HEK293T (cell line): ENCODE results near the gene CLSTN1.

Source experiments
- BHLHE40 ChIP-seq: fragments of 450-650 bp; IDR thresholded peaks from 2 replicates; pipeline ENCODE4 v1.6.1; 2016; ENCODE audit warnings: mild to moderate bottlenecking, moderate library complexity, borderline replicate concordance
- CTBP1 ChIP-seq: fragments of 450-650 bp; IDR thresholded peaks from 2 replicates; pipeline ENCODE4 v1.6.1; 2016; ENCODE audit warnings: borderline replicate concordance
- ELF4 ChIP-seq: fragments of 450-650 bp; IDR thresholded peaks from 2 replicates; pipeline ENCODE4 v1.6.1; 2017; ENCODE audit warnings: antibody characterized with exemption
- FOXA1 ChIP-seq: fragments of 450-650 bp; IDR thresholded peaks from 2 replicates; pipeline ENCODE4 v1.6.1; 2016; ENCODE audit warnings: mild to moderate bottlenecking
- FOXK2 ChIP-seq: fragments of 450-650 bp; IDR thresholded peaks from 2 replicates; pipeline ENCODE4 v1.6.1; 2016; ENCODE audit warnings: mild to moderate bottlenecking
- HDGF ChIP-seq: fragments of 450-650 bp; IDR thresholded peaks from 2 replicates; pipeline ENCODE4 v1.6.1; 2017; ENCODE audit warnings: antibody characterized with exemption, borderline replicate concordance
- LEF1 ChIP-seq: fragments of 450-650 bp; IDR thresholded peaks from 2 replicates; pipeline ENCODE4 v1.6.1; 2017; ENCODE audit warnings: mild to moderate bottlenecking, borderline replicate concordance
- SP1 ChIP-seq: fragments of 450-650 bp; IDR thresholded peaks from 2 replicates; pipeline ENCODE4 v1.6.1; 2017
- SUZ12 ChIP-seq: fragments of 450-650 bp; IDR thresholded peaks from 2 replicates; pipeline ENCODE4 v1.6.1; 2016; ENCODE audit warnings: mild to moderate bottlenecking
- TARDBP ChIP-seq: fragments of 450-650 bp; IDR thresholded peaks from 2 replicates; pipeline ENCODE4 v1.6.1; 2016
- ZNF384 ChIP-seq: fragments of 450-650 bp; IDR thresholded peaks from 2 replicates; pipeline ENCODE4 v1.6.1; 2016

GRCh38 chr1:9776685-9777084 is 47.1 kb downstream of the CLSTN1 start:
- no peak for TF ChIP-seq SP1
- TF ChIP-seq FOXK2: no peak
- no peak for TF ChIP-seq HDGF
- no peak for TF ChIP-seq BHLHE40
- TF ChIP-seq SUZ12: no peak
- TF ChIP-seq FOXA1: no peak
- TF ChIP-seq ELF4: no peak
- no peak for TF ChIP-seq TARDBP
- no peak for TF ChIP-seq LEF1
- no peak for TF ChIP-seq ZNF384
- no peak for TF ChIP-seq CTBP1
